HCT116 (cell line): ENCODE data around the gene RAB25. TPM values are rescaled to one million over a fixed set of nuclear protein-coding genes. Genes with fewer than 3 reads are reported as not detected.

Source experiments
- ATAC-seq: fragments of 200-7000 bp; cut with Tn5 transposase; 2 replicates; pipeline ENCODE4 v1.9.1; 2020; ENCODE audit warnings: mild to moderate bottlenecking, moderate library complexity
- BruUV-seq: library from RNA; stranded (reverse); fragments of 400-500 nt; replicated peaks from 2 replicates; lab custom pipeline; 2021; lab: Mats Ljungman, UMichigan
- CTCF ChIA-PET: fragments of 300-600 bp; sonication (Branson Sonifier 250); formaldehyde crosslinking; loops from one replicate; lab custom pipeline; 2021; ENCODE audit warnings: antibody characterized with exemption; lab: Charles Lee
- POLR2A ChIA-PET: fragments of 300-600, 350-600 bp; sonication (Branson Sonifier 250); formaldehyde crosslinking; loops from one replicate; lab custom pipeline; 2021; ENCODE audit warnings: antibody characterized with exemption; lab: Charles Lee
- RAD21 ChIA-PET, 2 experiments: fragments of 300-600 bp; sonication (Branson Sonifier 250); formaldehyde crosslinking; loops; one replicate each; lab custom pipeline; 2023; ENCODE audit warnings: low total read pairs in 2 of 2; ENCODE audit not compliant: uncharacterized antibody in 2 of 2, unreplicated experiment in 2 of 2, low non-redundant PET in 1 of 2; lab: Charles Lee
- DNase-seq: peaks from one replicate; pipeline ENCODE4 v3.0.0-alpha.2; 2010; ENCODE audit warnings: low read depth, low spot score
- H2AFZ ChIP-seq: fragments of 200-600 bp; shearing (Covaris generic), sonication (generic); 2 replicates; pipeline ENCODE4 v1.6.1; 2017; ENCODE audit warnings: low read depth, mixed run types, mixed read lengths, antibody characterized with exemption, low read length; ENCODE audit not compliant: poor library complexity, severe bottlenecking
- H3K27ac ChIP-seq: 2 replicates; pipeline ENCODE4 v1.5.1; 2012; ENCODE audit warnings: low read depth, low read length
- H3K27me3 ChIP-seq: fragments of 200-600 bp; sonication (generic); 2 replicates; pipeline ENCODE4 v1.6.1; 2016; ENCODE audit warnings: mixed run types, low read length, mixed read lengths; ENCODE audit not compliant: insufficient read depth
- H3K36me3 ChIP-seq, 2 experiments: fragments of 200-500 bp in 1 of 2; fragments of 200-600 bp in 1 of 2; sonication (Bioruptor generic) in 1 of 2; sonication (generic) in 1 of 2; 2 replicates each; pipeline versions ENCODE4 v1.5.1 to v1.6.1; 2014 to 2016; ENCODE audit warnings: low read length in 2 of 2, inconsistent platforms in 1 of 2, mixed read lengths in 1 of 2, mixed run types in 1 of 2; ENCODE audit not compliant: insufficient read depth in 2 of 2, control insufficient read depth in 1 of 2
- H3K4me1 ChIP-seq, 2 experiments: fragments of 200-600 bp in 1 of 2; sonication (generic) in 1 of 2; 2 replicates each; pipeline versions ENCODE4 v1.5.1 to v1.6.1; 2012 to 2017; ENCODE audit warnings: low read length in 2 of 2, inconsistent platforms in 1 of 2, mild to moderate bottlenecking in 1 of 2, mixed read lengths in 1 of 2, mixed run types in 1 of 2, moderate library complexity in 1 of 2; ENCODE audit not compliant: insufficient read depth in 2 of 2, control insufficient read depth in 1 of 2
- H3K4me2 ChIP-seq: fragments of 200-600 bp; sonication (generic); 2 replicates; pipeline ENCODE4 v1.6.1; 2017; ENCODE audit warnings: mixed run types, low read length, mixed read lengths
- H3K4me3 ChIP-seq, 2 experiments: fragments of 200-600 bp in 1 of 2; sonication (generic) in 1 of 2; replicated peaks in 1 of 2; 2 replicates each; pipeline ENCODE4 v1.5.1; 2011 to 2016; ENCODE audit warnings: low read length in 2 of 2, control low read depth in 1 of 2, low read depth in 1 of 2, mild to moderate bottlenecking in 1 of 2, mixed read lengths in 1 of 2, mixed run types in 1 of 2
- H3K79me2 ChIP-seq: fragments of 200-600 bp; sonication (generic); 2 replicates; pipeline ENCODE4 v1.6.1; 2017; ENCODE audit warnings: mild to moderate bottlenecking, mixed run types, low read length, moderate library complexity, mixed read lengths; ENCODE audit not compliant: insufficient read depth
- H3K9ac ChIP-seq: fragments of 200-600 bp; sonication (generic); 2 replicates; pipeline ENCODE4 v1.6.1; 2016; ENCODE audit warnings: low read length, mixed read lengths
- H3K9me2 ChIP-seq: fragments of 200-600 bp; sonication (generic), shearing (Covaris generic); 2 replicates; pipeline ENCODE4 v1.6.1; 2017; ENCODE audit warnings: mixed run types, mild to moderate bottlenecking, moderate library complexity; ENCODE audit not compliant: insufficient read depth
- H3K9me3 ChIP-seq, 2 experiments: fragments of 200-500 bp in 1 of 2; fragments of 200-600 bp in 1 of 2; sonication (Bioruptor generic) in 1 of 2; sonication (generic) in 1 of 2; 2 replicates each; pipeline ENCODE4 v1.6.1; 2014 to 2017; ENCODE audit warnings: low read length in 2 of 2, mixed read lengths in 2 of 2, inconsistent platforms in 1 of 2, low read depth in 1 of 2, mild to moderate bottlenecking in 1 of 2, mixed run types in 1 of 2, moderate library complexity in 1 of 2; ENCODE audit not compliant: control insufficient read depth in 1 of 2, insufficient read depth in 1 of 2
- H4K20me1 ChIP-seq: fragments of 200-600 bp; sonication (generic), shearing (Covaris generic); 2 replicates; pipeline ENCODE4 v1.6.1; 2017; ENCODE audit warnings: mixed run types, mild to moderate bottlenecking, moderate library complexity; ENCODE audit not compliant: insufficient read depth
- CTCF ChIP-seq, 3 experiments: fragments of 200-600 bp in 1 of 3; sonication (generic) in 1 of 3; IDR thresholded peaks in 2 of 3; conservative IDR thresholded peaks in 1 of 3; 2 replicates each; pipeline ENCODE4 v1.5.1; 2012 to 2017; ENCODE audit warnings: low read depth in 2 of 3, low read length in 2 of 3, antibody characterized with exemption in 1 of 3, borderline replicate concordance in 1 of 3, control low read depth in 1 of 3, mild to moderate bottlenecking in 1 of 3, mixed read lengths in 1 of 3, mixed run types in 1 of 3, moderate library complexity in 1 of 3; ENCODE audit not compliant: insufficient read depth in 1 of 3
- EZH2phosphoT487 ChIP-seq: fragments of 200-600 bp; IDR thresholded peaks from 2 replicates; pipeline ENCODE4 v1.6.1; 2018; ENCODE audit warnings: antibody characterized with exemption, borderline replicate concordance
- JUND ChIP-seq: IDR thresholded peaks from 2 replicates; pipeline ENCODE4 v1.6.1; 2012
- TCF7L2 ChIP-seq: IDR thresholded peaks from 2 replicates; pipeline ENCODE4 v1.7.0; 2011; ENCODE audit warnings: borderline replicate concordance, inconsistent platforms; ENCODE audit not compliant: insufficient read depth, insufficient read length; ENCODE audit errors: extremely low read depth
- ZNF274 ChIP-seq: fragments of 200-500 bp; sonication (Bioruptor generic); IDR thresholded peaks from 2 replicates; pipeline ENCODE4 v1.6.1; 2014; ENCODE audit warnings: mild to moderate bottlenecking, low read depth, low read length, inconsistent platforms
- intact Hi-C: fragments of 100-400 bp; cut with micrococcal nuclease; formaldehyde crosslinking; loops from 2 replicates; pipeline ENCODE4 v1.10.0; 2022
- total RNA-seq: library from RNA; stranded (reverse); gene quantifications from one replicate; pipeline ENCODE4 v1.2.1, GENCODE V29; 2021; ENCODE audit not compliant: unreplicated experiment

The RAB25 gene
- total RNA-seq, 1 experiment from 2014 or later, result 142 TPM

GRCh38 chr1:156053768-156054499 lies 7.0 kb upstream of the RAB25 start, which contains the start of gene UBQLN4:
UBQLN4 (minus strand) TSS chr1:156053798; CDS start chr1:156053701, 97 bp downstream.
- RAD21 ChIA-PET, result interaction anchor here in 1 of 2 experiments (0.6 kb wide), 1 partner anchor 196 kb away, joined by 4 read pairs; no protein-coding TSS in a partner anchor
- intact Hi-C loops, result loop anchor here (2.0 to 5.0 kb wide), 2 partner anchors 33 to 112 kb away; partner anchors contain the start of genes RXFP4 and SSR2
- Histone ChIP-seq H3K4me3 (peak within 1 kb of the TSS; percentile 89 to 95), H3K27me3 (no peaks in the 10 kb centered on the region), H3K4me2 (peak within 1 kb of the TSS; percentile 100), H3K9ac (peak within 1 kb of the TSS; percentile 94), H3K9me2 (no peaks in the 10 kb centered on the region)
- BruUV-seq, result TSS peak; percentile 79
- TF ChIP-seq ZNF274, result no peak
- TF ChIP-seq JUND, result no peak
- TF ChIP-seq EZH2phosphoT487, result no peak
- peak in 2 of 3 experiments; percentile 39 to 53; a peak in 3 of 6 replicates for TF ChIP-seq CTCF (IDR thresholded peaks at IDR 0.05 in 2 of 3, conservative IDR thresholded peaks at IDR 0.05 in 1 of 3; ENCODE audit: borderline replicate concordance in 1 of 3, insufficient read depth in 1 of 3, low read depth in 2 of 3, low read length in 2 of 3)
- TF ChIP-seq TCF7L2, result no peak
- TF ChIP-seq, all 23 proteins: peak for 1
- DNase-seq (peak; percentile 67), ATAC-seq (peak; percentile 62)
- ChIA-PET CTCF (interaction anchor here (1.7 to 2.6 kb wide), 2 partner anchors 12 to 29 kb away, joined by 4 to 8 read pairs; no protein-coding TSS in a partner anchor), POLR2A (interaction anchor here (0.7 kb wide), 1 partner anchor 12 kb away, joined by 4 read pairs; no protein-coding TSS in a partner anchor)
- Histone ChIP-seq H3K4me1 (peaks cover 6 to 24% of the 10 kb centered on the region in 2 experiments; a peak in 3 of 4 replicates), H3K79me2 (peaks cover 33% of the 10 kb centered on the region), H3K9me3 (no peaks in the 10 kb centered on the region), H3K36me3 (peaks cover 5 to 6% of the 10 kb centered on the region in 2 experiments; a peak in 3 of 4 replicates), H4K20me1 (no peaks in the 10 kb centered on the region), H3K27ac (peak within 1 kb of the TSS; percentile 92), H2AFZ (no peak within 1 kb of the TSS)
